GM21529 (cell line): ENCODE measurements around the gene POLR2E.
A peak's percentile ranks its signal among the peaks of the same experiment; 100 is the strongest.

ENCODE experiments used
- ATAC-seq: cut with Tn5 transposase; IDR thresholded peaks from one replicate; pipeline ENCODE4 v1.9.1; 2021; ENCODE audit not compliant: unreplicated experiment

The POLR2E gene

GRCh38 chr19:1051791-1052190 is 43.4 kb downstream of the POLR2E start:
- no peak for ATAC-seq

- no peak for ATAC-seq
Observed at GRCh38 chr19:1050989-1051788, 44.0 kb downstream of the POLR2E start.

GRCh38 chr19:1049800-1050199 is 45.4 kb downstream of the POLR2E start:
- no peak for ATAC-seq

- no peak for ATAC-seq
Observed at GRCh38 chr19:1049106-1049505, 46.1 kb downstream of the POLR2E start.

- ATAC-seq = no peak
Observed at GRCh38 chr19:1047696-1048147, 47.5 kb downstream of the POLR2E start.

- no peak for ATAC-seq
Observed at GRCh38 chr19:1046836-1047695, 48.1 kb downstream of the POLR2E start.

- ATAC-seq = no peak
Observed at GRCh38 chr19:1046117-1046626, 49.0 kb downstream of the POLR2E start.

- no peak for ATAC-seq
Observed at GRCh38 chr19:1045247-1045603, 50.0 kb downstream of the POLR2E start.

- no peak for ATAC-seq
Observed at GRCh38 chr19:1042689-1043511, 52.3 kb downstream of the POLR2E start.

- ATAC-seq = no peak
Observed at GRCh38 chr19:1041835-1042685, 53.1 kb downstream of the POLR2E start.

GRCh38 chr19:1041272-1041834 is 53.8 kb downstream of the POLR2E start:
- no peak for ATAC-seq

GRCh38 chr19:1040476-1041271 is 54.5 kb downstream of the POLR2E start:
- ATAC-seq = no peak

- peak; percentile 66 for ATAC-seq
Observed at GRCh38 chr19:1039646-1040475, 55.3 kb downstream of the POLR2E start, which contains the start of gene ABCA7. TSS of gene ABCA7 (plus strand) at chr19:1040107. CDS start at chr19:1041362, 1,255 bp downstream.

- no peak for ATAC-seq
Observed at GRCh38 chr19:1038978-1039645, 56.1 kb downstream of the POLR2E start.

GRCh38 chr19:1037621-1038064 is 57.5 kb downstream of the POLR2E start:
- ATAC-seq = no peak
